HEK293T (cell line): Measurements from ENCODE around the gene HOXB6.

Experiments used
- CTCF ChIA-PET: fragments of 350-600 bp; formaldehyde crosslinking; extraction: SDS; loops from one replicate; lab custom pipeline; 2021; ENCODE audit warnings: antibody characterized with exemption, inconsistent platforms; lab: Yijun Ruan, JAX
- POLR2A ChIA-PET: fragments of 350-600 bp; formaldehyde crosslinking; extraction: SDS; loops from one replicate; lab custom pipeline; 2020; ENCODE audit warnings: antibody characterized with exemption, inconsistent platforms; lab: Yijun Ruan, JAX
- DNase-seq: peaks from one replicate; pipeline ENCODE4 v3.0.0; 2012; ENCODE audit warnings: mixed read lengths; ENCODE audit errors: extremely low spot score
- ARNT ChIP-seq: fragments of 450-650 bp; IDR thresholded peaks from 2 replicates; pipeline ENCODE4 v1.6.1; 2017; ENCODE audit warnings: mild to moderate bottlenecking
- BHLHE40 ChIP-seq: fragments of 450-650 bp; IDR thresholded peaks from 2 replicates; pipeline ENCODE4 v1.6.1; 2016; ENCODE audit warnings: mild to moderate bottlenecking, moderate library complexity, borderline replicate concordance
- CTBP1 ChIP-seq: fragments of 450-650 bp; IDR thresholded peaks from 2 replicates; pipeline ENCODE4 v1.6.1; 2016; ENCODE audit warnings: borderline replicate concordance
- ELF4 ChIP-seq: fragments of 450-650 bp; IDR thresholded peaks from 2 replicates; pipeline ENCODE4 v1.6.1; 2017; ENCODE audit warnings: antibody characterized with exemption
- FOXA1 ChIP-seq: fragments of 450-650 bp; IDR thresholded peaks from 2 replicates; pipeline ENCODE4 v1.6.1; 2016; ENCODE audit warnings: mild to moderate bottlenecking
- FOXK2 ChIP-seq: fragments of 450-650 bp; IDR thresholded peaks from 2 replicates; pipeline ENCODE4 v1.6.1; 2016; ENCODE audit warnings: mild to moderate bottlenecking
- FOXM1 ChIP-seq: fragments of 450-650 bp; IDR thresholded peaks from 2 replicates; pipeline ENCODE4 v1.6.1; 2017; ENCODE audit warnings: mild to moderate bottlenecking, borderline replicate concordance
- HDGF ChIP-seq: fragments of 450-650 bp; IDR thresholded peaks from 2 replicates; pipeline ENCODE4 v1.6.1; 2017; ENCODE audit warnings: antibody characterized with exemption, borderline replicate concordance
- L3MBTL2 ChIP-seq: fragments of 450-650 bp; conservative IDR thresholded peaks from 2 replicates; pipeline ENCODE4 v1.6.1; 2016; ENCODE audit warnings: mild to moderate bottlenecking
- LEF1 ChIP-seq: fragments of 450-650 bp; IDR thresholded peaks from 2 replicates; pipeline ENCODE4 v1.6.1; 2017; ENCODE audit warnings: mild to moderate bottlenecking, borderline replicate concordance
- NFRKB ChIP-seq: fragments of 450-650 bp; IDR thresholded peaks from 2 replicates; pipeline ENCODE4 v1.6.1; 2016; ENCODE audit warnings: mild to moderate bottlenecking, moderate library complexity
- SP1 ChIP-seq: fragments of 450-650 bp; IDR thresholded peaks from 2 replicates; pipeline ENCODE4 v1.6.1; 2017
- SUZ12 ChIP-seq: fragments of 450-650 bp; IDR thresholded peaks from 2 replicates; pipeline ENCODE4 v1.6.1; 2016; ENCODE audit warnings: mild to moderate bottlenecking
- TARDBP ChIP-seq: fragments of 450-650 bp; IDR thresholded peaks from 2 replicates; pipeline ENCODE4 v1.6.1; 2016
- ZNF384 ChIP-seq: fragments of 450-650 bp; IDR thresholded peaks from 2 replicates; pipeline ENCODE4 v1.6.1; 2016
- TF ChIP-seq, protein P1 (sequence below): fragments of 450-650 bp; IDR thresholded peaks from 2 replicates; pipeline ENCODE4 v1.6.1; 2016

Gene HOXB6

GRCh38 chr17:48645639-48646182 is 40.9 kb upstream of the HOXB6 start:
- ChIA-PET POLR2A (interaction anchor here (1.0 to 3.2 kb wide), 4 partner anchors 8 to 20 kb away, joined by 3 to 12 read pairs (median 5); partner anchors contain the start of gene HOXB9), CTCF (no interaction called here)
- DNase-seq, result no peak
- no peak for TF ChIP-seq L3MBTL2
- TF ChIP-seq ZNF384, result no peak
- no peak for TF ChIP-seq CTBP1
- no peak for TF ChIP-seq HDGF
- no peak for TF ChIP-seq SP1
- no peak for TF ChIP-seq ARNT
- TF ChIP-seq ELF4, result no peak
- no peak for TF ChIP-seq BHLHE40
- no peak for TF ChIP-seq SUZ12
- no peak for TF ChIP-seq LEF1
- TF ChIP-seq FOXM1, result no peak
- no peak for TF ChIP-seq FOXK2

GRCh38 chr17:48644910-48645557 is 40.2 kb upstream of the HOXB6 start:
- no peak for DNase-seq
- ChIA-PET POLR2A (interaction anchor here (1.0 to 1.5 kb wide), 4 partner anchors 11 to 84 kb away, joined by 3 to 6 read pairs (median 4); partner anchors contain the start of genes HOXB13 and HOXB9), CTCF (interaction anchor here (0.9 kb wide), 1 partner anchor 9 kb away, joined by 3 read pairs; no protein-coding TSS in a partner anchor)
- no peak for TF ChIP-seq FOXM1
- TF ChIP-seq FOXA1, result no peak
- no peak for TF ChIP-seq SP1
- TF ChIP-seq L3MBTL2, result no peak
- TF ChIP-seq, protein P1, sequence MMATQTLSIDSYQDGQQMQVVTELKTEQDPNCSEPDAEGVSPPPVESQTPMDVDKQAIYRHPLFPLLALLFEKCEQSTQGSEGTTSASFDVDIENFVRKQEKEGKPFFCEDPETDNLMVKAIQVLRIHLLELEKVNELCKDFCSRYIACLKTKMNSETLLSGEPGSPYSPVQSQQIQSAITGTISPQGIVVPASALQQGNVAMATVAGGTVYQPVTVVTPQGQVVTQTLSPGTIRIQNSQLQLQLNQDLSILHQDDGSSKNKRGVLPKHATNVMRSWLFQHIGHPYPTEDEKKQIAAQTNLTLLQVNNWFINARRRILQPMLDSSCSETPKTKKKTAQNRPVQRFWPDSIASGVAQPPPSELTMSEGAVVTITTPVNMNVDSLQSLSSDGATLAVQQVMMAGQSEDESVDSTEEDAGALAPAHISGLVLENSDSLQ, result no peak
- no peak for TF ChIP-seq ZNF384
- no peak for TF ChIP-seq FOXK2
- TF ChIP-seq ARNT, result no peak
- TF ChIP-seq CTBP1, result no peak
- no peak for TF ChIP-seq ELF4
- no peak for TF ChIP-seq BHLHE40

DNA sequence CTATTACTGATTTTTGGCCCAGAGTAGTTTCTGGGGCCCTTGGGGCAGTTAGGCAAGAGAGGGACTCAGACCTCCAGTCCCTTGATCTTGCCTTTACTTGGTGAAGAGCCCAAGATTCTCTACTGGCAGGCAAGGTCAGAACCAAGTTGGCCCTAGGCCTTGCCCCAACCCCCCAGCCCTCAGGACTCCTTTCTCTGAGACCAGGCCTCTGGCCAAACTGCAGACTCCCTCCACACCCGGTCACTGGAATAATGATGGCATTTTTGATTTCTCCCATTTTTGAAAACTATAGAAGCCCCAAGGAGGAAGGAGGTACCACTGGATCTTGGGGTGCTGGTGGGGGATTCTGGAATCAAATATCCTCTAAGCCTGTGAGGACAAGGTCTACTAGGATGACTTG is 39.4 kb upstream of the HOXB6 start:
- no peak for TF ChIP-seq NFRKB
- no peak for TF ChIP-seq ZNF384
- TF ChIP-seq ELF4, result no peak
- TF ChIP-seq FOXA1, result no peak
- TF ChIP-seq SP1, result no peak
- POLR2A ChIA-PET, result interaction anchor here (0.6 to 1.5 kb wide), 4 partner anchors 12 to 219 kb away, joined by 3 to 4 read pairs (median 3); partner anchors contain the start of gene HOXB13
- CTCF ChIA-PET, result interaction anchor here (0.9 kb wide), 1 partner anchor 8 kb away, joined by 3 read pairs; no protein-coding TSS in a partner anchor
- DNase-seq, result no peak

DNA sequence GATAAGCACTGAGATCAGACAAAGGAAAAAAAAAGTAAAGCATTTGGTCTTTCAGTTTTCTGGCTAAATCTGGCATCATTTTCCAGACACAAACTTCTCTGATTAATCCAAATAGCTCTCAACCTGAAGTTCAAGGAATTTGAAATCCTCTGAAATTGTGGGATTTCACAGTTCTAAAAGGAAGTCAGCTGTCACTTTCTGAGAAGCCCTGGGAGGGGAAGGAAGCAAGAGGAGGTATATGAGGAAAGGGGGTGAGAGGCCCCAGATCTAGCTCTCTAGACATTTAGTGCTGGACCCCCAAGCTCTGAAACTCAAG is 38.9 kb upstream of the HOXB6 start:
- no peak for DNase-seq
- TF ChIP-seq ZNF384, result no peak
- TF ChIP-seq ARNT, result no peak
- TF ChIP-seq LEF1, result no peak
- TF ChIP-seq L3MBTL2, result no peak
- no peak for TF ChIP-seq ELF4
- TF ChIP-seq CTBP1, result no peak
- ChIA-PET CTCF (no interaction called here), POLR2A (interaction anchor here (0.6 to 1.5 kb wide), 3 partner anchors 12 to 219 kb away, joined by 3 read pairs; no protein-coding TSS in a partner anchor)

GRCh38 chr17:48642843-48643696 is 38.3 kb upstream of the HOXB6 start:
- CTCF ChIA-PET, result no interaction called here
- no peak for TF ChIP-seq TARDBP
- no peak for TF ChIP-seq NFRKB
- no peak for TF ChIP-seq FOXA1
- no peak for TF ChIP-seq ZNF384
- TF ChIP-seq SP1, result no peak
- POLR2A ChIA-PET, result interaction anchor here (1.1 to 1.5 kb wide), 2 partner anchors 13 to 55 kb away, joined by 3 read pairs; no protein-coding TSS in a partner anchor
- DNase-seq, result no peak

- DNase-seq, result no peak
- CTCF ChIA-PET, result no interaction called here
- POLR2A ChIA-PET, result no interaction called here
- no peak for TF ChIP-seq HDGF
- TF ChIP-seq FOXK2, result no peak
Observed at GRCh38 chr17:48642059-48642842, 37.5 kb upstream of the HOXB6 start.

- TF ChIP-seq BHLHE40 (no peak), ARNT (no peak), TARDBP (no peak), NFRKB (no peak), FOXM1 (no peak), L3MBTL2 (no peak), LEF1 (no peak), SUZ12 (no peak), SP1 (no peak), HDGF (no peak), FOXA1 (no peak), ELF4 (no peak), CTBP1 (no peak), ZNF384 (no peak), FOXK2 (no peak)
- TF ChIP-seq, protein P1, result no peak
- ChIA-PET POLR2A (interaction anchor here (2.3 kb wide), 1 partner anchor 16 kb away, joined by 17 read pairs; the partner anchor contains the start of gene HOXB9), CTCF (no interaction called here)
- DNase-seq, result no peak
Observed at GRCh38 chr17:48641541-48642058, 36.8 kb upstream of the HOXB6 start.
